Measurements from ENCODE around the gene NECTIN3. TPM values are rescaled to one million over a fixed set of nuclear protein-coding genes. Genes with fewer than 3 reads are reported as not detected.

NECTIN3 gene
- total and polyA plus RNA-seq, 11 donors, result 1.8 to 13.8 (median 8.8) TPM

GRCh38 chr3:111227216-111227615, 155.6 kb downstream of the NECTIN3 start:
- no peaks in the 10 kb centered on the region for H3K4me1 ChIP-seq
- TF ChIP-seq POLR2A (IDR thresholded peaks at IDR 0.05) (no peak), CTCF (IDR thresholded peaks at IDR 0.05) (no peak)
- H3K27ac ChIP-seq, result no peak overlapping the region
- intact Hi-C loops (cut with DNase I), result no loop called here
- DNase-seq (no peak), ATAC-seq (no peak)
- no peaks in the 10 kb centered on the region for H3K27me3 ChIP-seq
- H3K9me3 ChIP-seq, result peaks cover 0 to 3% (median 0%) of the 10 kb centered on the region in 12 donors
- H3K4me3 ChIP-seq, result no peak overlapping the region
- no peaks in the 10 kb centered on the region for H3K36me3 ChIP-seq

DNA sequence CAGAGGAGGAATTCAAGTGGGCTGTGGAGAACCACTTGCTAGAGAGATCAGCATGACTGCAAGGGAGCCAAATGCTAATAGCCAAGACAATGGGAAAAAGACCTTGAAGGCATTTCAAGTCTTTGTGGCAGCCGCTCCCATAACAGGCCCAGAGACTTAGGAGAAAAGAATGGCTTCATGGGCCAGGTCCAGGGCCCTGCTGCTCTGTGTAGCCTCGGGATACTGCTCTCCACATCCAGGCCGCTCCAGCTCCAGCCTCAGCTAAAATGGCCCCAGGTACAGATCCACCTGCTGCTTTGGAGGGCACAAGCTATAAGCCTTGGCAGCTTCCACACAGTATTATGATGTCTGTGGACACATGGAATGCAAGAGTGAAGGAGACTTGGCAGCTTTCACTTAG, 157.7 kb downstream of the NECTIN3 start:
- Histone ChIP-seq H3K27ac (no peak overlapping the region), H3K9me3 (peaks cover 0 to 3% (median 0%) of the 10 kb centered on the region in 12 donors), H3K4me3 (no peak overlapping the region), H3K36me3 (no peaks in the 10 kb centered on the region), H3K4me1 (no peaks in the 10 kb centered on the region), H3K27me3 (no peaks in the 10 kb centered on the region)
- no peak for DNase-seq
- intact Hi-C loops (cut with DNase I), result no loop called here
- ATAC-seq, result no peak
- 82 to 97% (median 93%) methylated on average over 3 of the region's 3 CpGs for WGBS, 4 donors
- TF ChIP-seq CTCF (IDR thresholded peaks at IDR 0.05) (no peak), POLR2A (IDR thresholded peaks at IDR 0.05) (no peak)

GRCh38 chr3:111236836-111237713, 165.5 kb downstream of the NECTIN3 start:
- TF ChIP-seq CTCF (IDR thresholded peaks at IDR 0.05) (no peak), POLR2A (IDR thresholded peaks at IDR 0.05) (no peak)
- Histone ChIP-seq H3K4me1 (no peaks in the 10 kb centered on the region), H3K9me3 (peaks cover 0 to 11% (median 0%) of the 10 kb centered on the region in 12 donors), H3K4me3 (no peak overlapping the region), H3K36me3 (no peaks in the 10 kb centered on the region), H3K27me3 (no peaks in the 10 kb centered on the region), H3K27ac (no peak overlapping the region)
- no peak for DNase-seq
- no peak for ATAC-seq
- 74 to 83% (median 76%) methylated on average over 5 to 6 of the region's 6 CpGs for WGBS, 4 donors
- intact Hi-C loops (cut with DNase I), result no loop called here

DNA sequence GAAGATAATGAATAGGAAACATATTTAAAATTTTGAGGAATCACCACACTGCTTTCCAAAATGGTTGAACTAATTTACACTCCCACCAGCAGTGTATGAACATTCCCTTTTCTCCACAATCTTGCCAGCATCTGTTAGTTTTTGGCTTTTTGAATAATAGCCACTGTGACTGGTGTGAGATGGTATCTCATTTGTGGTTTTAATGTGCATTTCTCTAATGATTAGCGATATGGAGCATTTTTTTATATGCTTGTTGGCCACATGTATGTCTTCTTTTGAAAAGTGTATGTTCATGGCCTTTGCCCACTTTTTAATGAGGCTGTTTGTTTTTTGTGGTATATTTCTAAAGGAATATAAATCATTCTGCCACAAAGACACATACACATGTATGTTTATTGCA, 166.3 kb downstream of the NECTIN3 start:
- ATAC-seq, result no peak
- TF ChIP-seq CTCF (IDR thresholded peaks at IDR 0.05) (no peak), POLR2A (IDR thresholded peaks at IDR 0.05) (no peak)
- Histone ChIP-seq H3K27ac (no peak overlapping the region), H3K4me1 (no peaks in the 10 kb centered on the region), H3K4me3 (no peak overlapping the region), H3K36me3 (no peaks in the 10 kb centered on the region), H3K9me3 (peaks cover 0 to 14% (median 0%) of the 10 kb centered on the region in 12 donors), H3K27me3 (no peaks in the 10 kb centered on the region)
- intact Hi-C loops (cut with DNase I), result no loop called here
- DNase-seq, result no peak
- WGBS, 4 donors, result 81 to 93% (median 86%) methylated on average over 1 of the region's 1 CpG

Data from heart left ventricle (tissue), 16 donors.